Large intestine (tissue), 3 donors: Measurements from ENCODE around the gene EXD3. TPM values are rescaled to one million over a fixed set of nuclear protein-coding genes. Genes with fewer than 3 reads are reported as not detected.
"Not testable (repeated sequence)": the region's sequence is repeated elsewhere in the genome, so short reads cannot be mapped to it uniquely, and the experiment has no call there.

Source experiments
- DNase-seq, 2 donors: peaks; one replicate each; pipeline versions ENCODE4 v3.0.0 to v3.0.0-alpha.2; 2013
- H3K27ac ChIP-seq: one replicate; pipeline ENCODE4 v1.5.1; 2013; ENCODE audit warnings: low read length
- H3K27me3 ChIP-seq: 2 replicates; pipeline ENCODE4 v1.6.1; 2013; ENCODE audit warnings: low read length; ENCODE audit not compliant: control insufficient read depth, insufficient read depth
- H3K36me3 ChIP-seq: 2 replicates; pipeline ENCODE4 v1.6.1; 2013; ENCODE audit warnings: low read length; ENCODE audit not compliant: control insufficient read depth, insufficient read depth
- H3K4me1 ChIP-seq: one replicate; pipeline ENCODE4 v1.6.1; 2013; ENCODE audit warnings: low read length; ENCODE audit not compliant: control insufficient read depth, insufficient read depth
- H3K4me3 ChIP-seq: one replicate; pipeline ENCODE4 v1.5.1; 2013; ENCODE audit warnings: low read length
- H3K9me3 ChIP-seq: one replicate; pipeline ENCODE4 v1.6.1; 2013; ENCODE audit warnings: mild to moderate bottlenecking, low read depth, low read length, moderate library complexity; ENCODE audit not compliant: control insufficient read depth
- WGBS: methylation state at CpG from one replicate; pipeline ENCODE4 v1.1.5; 2013; ENCODE audit warnings: low lambda C conversion rate; ENCODE audit not compliant: insufficient coverage; 5-methylcytosine and 5-hydroxymethylcytosine counted together
- polyA plus RNA-seq: library from polyadenylated mRNA; unstranded; fragments of 120-200 nt; gene quantifications from one replicate; pipeline ENCODE4 v1.2.1, GENCODE V29; 2013

Gene EXD3
- polyA plus RNA-seq, 1 donor = 36.5 TPM

GRCh38 chr9:137417161-137418021 lies 5.6 kb downstream of the EXD3 start:
- Histone ChIP-seq H3K27ac (no peak overlapping the region), H3K4me1 (peaks cover 3% of the 10 kb centered on the region), H3K4me3 (no peak overlapping the region), H3K27me3 (no peaks in the 10 kb centered on the region), H3K9me3 (peaks cover 4% of the 10 kb centered on the region), H3K36me3 (peaks cover 4% of the 10 kb centered on the region)
- no CpG with 5 or more reads among the region's 99 CpGs for WGBS
- no peak for DNase-seq

- Histone ChIP-seq H3K36me3 (peaks cover 4% of the 10 kb centered on the region), H3K27ac (no peak overlapping the region), H3K9me3 (peaks cover 4% of the 10 kb centered on the region), H3K27me3 (no peaks in the 10 kb centered on the region), H3K4me3 (no peak overlapping the region), H3K4me1 (peaks cover 3% of the 10 kb centered on the region)
- no CpG with 5 or more reads among the region's 45 CpGs for WGBS
- DNase-seq = no peak
These were observed 6.3 kb downstream of the EXD3 start for GRCh38 chr9:137416563-137417151.

DNA sequence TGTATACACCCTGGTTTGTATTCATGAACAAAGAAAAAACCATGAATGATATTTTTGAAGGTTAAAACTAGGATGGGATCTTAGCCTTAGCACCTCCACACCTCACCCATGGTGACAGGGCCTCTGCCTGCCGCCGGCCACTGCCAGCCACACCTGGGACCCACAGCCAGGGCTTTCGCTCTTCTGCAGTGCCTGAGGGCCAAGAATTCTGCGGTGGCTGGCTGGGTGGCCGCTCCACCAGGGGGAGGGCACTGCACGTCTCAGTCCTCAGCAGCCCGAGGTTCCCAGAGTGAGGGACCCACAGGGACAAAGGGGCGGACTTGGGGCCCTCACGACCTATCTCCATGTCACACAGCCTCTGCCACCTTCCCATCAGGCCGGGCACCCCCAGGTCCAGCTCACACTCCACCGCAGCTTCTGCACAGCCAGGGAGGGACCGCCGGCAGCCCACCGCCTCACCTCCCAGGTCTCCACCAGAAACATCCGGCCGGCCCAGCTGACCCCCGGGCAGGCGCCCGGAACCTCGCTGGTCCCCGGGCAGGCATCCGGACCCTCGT lies 6.9 kb downstream of the EXD3 start:
- WGBS = no CpG with 5 or more reads among the region's 23 CpGs
- H3K4me1 ChIP-seq = no peaks in the 10 kb centered on the region
- DNase-seq = no peak

GRCh38 chr9:137415451-137415850 lies 7.5 kb downstream of the EXD3 start:
- no peaks in the 10 kb centered on the region for H3K27me3 ChIP-seq
- H3K4me1 ChIP-seq = no peaks in the 10 kb centered on the region
- no CpG with 5 or more reads among the region's 5 CpGs for WGBS
- no peak overlapping the region for H3K27ac ChIP-seq
- H3K36me3 ChIP-seq = peaks cover 4% of the 10 kb centered on the region
- H3K9me3 ChIP-seq = peaks cover 4% of the 10 kb centered on the region
- no peak overlapping the region for H3K4me3 ChIP-seq
- DNase-seq = no peak

More for the DNA sequence above, 6.9 kb downstream of the EXD3 start:
- H3K4me3 ChIP-seq = no peak overlapping the region
- peaks cover 4% of the 10 kb centered on the region for H3K36me3 ChIP-seq
- H3K9me3 ChIP-seq = peaks cover 4% of the 10 kb centered on the region
- H3K27ac ChIP-seq = no peak overlapping the region
- H3K27me3 ChIP-seq = no peaks in the 10 kb centered on the region

DNA sequence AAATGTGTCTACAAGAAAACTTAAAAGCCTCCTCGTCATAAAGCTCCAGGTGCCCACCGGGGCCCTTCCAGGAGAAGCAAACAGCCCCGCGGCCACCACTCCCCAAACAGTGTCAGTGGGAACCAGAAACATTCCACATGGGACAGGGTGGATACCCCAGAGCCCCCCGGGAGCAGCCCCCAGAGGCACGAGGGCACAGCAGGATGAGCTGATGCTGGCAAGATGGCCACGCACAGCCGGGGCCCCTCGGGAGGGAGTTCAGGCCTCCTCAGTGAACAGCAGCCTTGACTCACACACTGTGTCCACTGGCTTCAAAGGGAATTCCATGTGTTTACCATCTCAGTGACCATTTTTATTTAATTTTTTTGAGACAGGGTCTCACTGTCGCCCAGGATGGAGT lies 10.5 kb downstream of the EXD3 start:
- peaks cover 7% of the 10 kb centered on the region for H3K9me3 ChIP-seq
- DNase-seq = no peak
- WGBS = 100% methylated on average over 1 of the region's 10 CpGs
- no peak overlapping the region for H3K27ac ChIP-seq
- no peaks in the 10 kb centered on the region for H3K27me3 ChIP-seq
- H3K4me1 ChIP-seq = peaks cover 2% of the 10 kb centered on the region
- H3K4me3 ChIP-seq = no peak overlapping the region
- peaks cover 4% of the 10 kb centered on the region for H3K36me3 ChIP-seq

GRCh38 chr9:137411645-137412380 lies 11.1 kb downstream of the EXD3 start:
- Histone ChIP-seq H3K4me1 (peaks cover 5% of the 10 kb centered on the region), H3K36me3 (peaks cover 4% of the 10 kb centered on the region), H3K9me3 (peaks cover 3% of the 10 kb centered on the region), H3K27me3 (no peaks in the 10 kb centered on the region), H3K27ac (no peak overlapping the region), H3K4me3 (no peak overlapping the region)
- WGBS = 80% methylated on average over 1 of the region's 30 CpGs
- no peak for DNase-seq

DNA sequence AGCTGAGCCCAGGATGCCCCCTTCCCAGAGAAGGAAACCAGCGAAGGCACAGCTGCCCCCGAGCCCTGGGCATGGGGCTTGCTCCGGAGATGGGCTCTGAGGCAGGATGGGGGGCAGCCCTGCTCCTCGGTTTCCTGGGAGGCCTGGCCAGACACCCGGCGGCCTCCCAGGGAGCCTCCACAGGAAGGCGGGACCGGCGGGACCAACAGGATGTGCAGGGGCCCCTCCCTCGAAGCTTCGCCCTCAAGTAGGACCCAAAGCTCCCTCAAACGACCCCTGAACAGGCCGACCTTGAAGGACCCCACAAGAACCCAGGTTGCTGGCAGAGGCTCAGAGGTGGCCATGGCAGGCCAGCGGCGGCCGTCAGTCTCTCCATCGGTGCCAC lies 11.7 kb downstream of the EXD3 start:
- WGBS = no CpG with 5 or more reads among the region's 17 CpGs

GRCh38 chr9:137410891-137411249 lies 12.1 kb downstream of the EXD3 start:
- H3K36me3 ChIP-seq = peaks cover 4% of the 10 kb centered on the region
- H3K27ac ChIP-seq = no peak overlapping the region
- DNase-seq = no peak
- peaks cover 10% of the 10 kb centered on the region for H3K4me1 ChIP-seq
- H3K4me3 ChIP-seq = no peak overlapping the region
- H3K27me3 ChIP-seq = no peaks in the 10 kb centered on the region
- WGBS = no CpG with 5 or more reads among the region's 15 CpGs
- H3K9me3 ChIP-seq = peaks cover 3% of the 10 kb centered on the region

More for the DNA sequence above, 11.7 kb downstream of the EXD3 start:
- Histone ChIP-seq H3K9me3 (peaks cover 3% of the 10 kb centered on the region), H3K27ac (no peak overlapping the region), H3K27me3 (no peaks in the 10 kb centered on the region), H3K36me3 (peaks cover 4% of the 10 kb centered on the region), H3K4me3 (no peak overlapping the region), H3K4me1 (peaks cover 7% of the 10 kb centered on the region)
- no peak for DNase-seq

DNA sequence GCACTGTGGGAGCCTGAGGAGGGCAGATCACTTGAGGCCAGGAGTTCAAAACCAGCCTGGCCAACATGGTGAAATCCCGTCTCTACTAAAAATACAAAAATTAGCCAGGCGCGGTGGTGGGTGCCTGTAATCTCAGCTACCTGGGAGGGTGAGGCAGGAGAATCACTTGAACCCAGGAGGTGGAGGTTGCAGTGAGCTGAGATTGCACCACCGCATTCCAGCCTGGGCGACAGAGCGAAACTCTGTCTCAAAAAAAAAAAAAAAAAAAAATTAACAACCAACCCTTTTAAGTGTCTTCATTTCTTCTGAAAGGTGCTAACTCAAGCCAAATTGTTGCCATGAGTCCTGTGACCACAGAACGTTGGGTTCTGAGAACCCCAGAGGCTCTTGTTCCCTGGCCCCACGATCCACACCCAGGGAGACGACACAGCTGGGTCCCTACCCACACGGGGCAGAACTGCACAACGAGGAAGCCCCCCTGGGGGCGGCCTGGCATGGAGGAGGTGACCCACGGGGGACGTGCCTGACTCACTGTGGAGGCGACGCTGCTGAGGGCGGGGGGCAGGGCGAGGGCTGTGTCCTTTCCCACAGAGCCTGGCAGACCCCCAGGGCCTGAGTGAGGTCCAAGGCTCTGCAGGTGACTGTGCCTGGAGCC lies 12.6 kb downstream of the EXD3 start:
- no CpG with 5 or more reads among the region's 18 CpGs for WGBS

GRCh38 chr9:137409515-137409914 lies 13.4 kb downstream of the EXD3 start:
- DNase-seq = no peak
- H3K27me3 ChIP-seq = no peaks in the 10 kb centered on the region
- H3K9me3 ChIP-seq = peaks cover 3% of the 10 kb centered on the region
- H3K4me3 ChIP-seq = no peak overlapping the region
- no CpG with 5 or more reads among the region's 11 CpGs for WGBS
- no peak overlapping the region for H3K27ac ChIP-seq
- peaks cover 2% of the 10 kb centered on the region for H3K36me3 ChIP-seq
- peaks cover 22% of the 10 kb centered on the region for H3K4me1 ChIP-seq

More for the DNA sequence above, 12.6 kb downstream of the EXD3 start:
- H3K36me3 ChIP-seq, H3K4me3 ChIP-seq, H3K9me3 ChIP-seq, H3K27ac ChIP-seq, DNase-seq, H3K27me3 ChIP-seq: not testable (repeated sequence)
- H3K4me1 ChIP-seq = peaks cover 15% of the 10 kb centered on the region
